Measurements from ENCODE around the gene GJD4.

The GJD4 gene

DNA sequence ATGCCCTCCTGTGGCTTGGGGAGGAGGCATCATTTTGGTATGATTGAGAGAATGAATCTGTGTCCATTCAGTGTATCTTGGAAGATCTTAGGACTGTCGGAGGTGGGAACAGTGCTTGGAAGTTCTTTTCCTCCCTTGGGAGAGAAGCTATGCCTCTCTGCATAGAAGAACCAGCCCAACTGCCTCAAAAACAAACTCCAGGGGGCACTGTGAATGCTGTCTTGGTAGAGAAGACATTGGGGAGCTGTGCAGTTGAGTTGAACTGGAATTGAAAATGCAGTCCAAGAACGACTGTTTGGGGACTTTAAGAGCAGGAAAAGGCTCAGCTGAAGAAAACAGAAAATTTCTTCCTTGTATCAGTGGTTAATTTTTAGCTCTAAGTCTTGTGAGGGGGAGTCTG is 4.9 kb upstream of the GJD4 start:
- ChIA-PET POLR2A (no interaction called here), CTCF (interaction anchor here (0.8 kb wide), 1 partner anchor 27 kb away, joined by 3 read pairs; no protein-coding TSS in a partner anchor)
- no peak for DNase-seq
- Histone ChIP-seq H3K36me3 (ENCODE audit: control insufficient read depth in 4 of 4, insufficient read depth in 4 of 4, low read length in 3 of 4) (no peaks in the 10 kb centered on the region), H3K27ac (ENCODE audit: insufficient read depth in 1 of 2, low read depth in 1 of 2, low read length in 2 of 2, poor library complexity in 1 of 2, severe bottlenecking in 2 of 2) (no peak overlapping the region), H3K4me3 (ENCODE audit: control insufficient read depth in 1 of 7, extremely low read depth in 1 of 7, insufficient read depth in 4 of 7, low read depth in 2 of 7, low read length in 6 of 7) (no peak overlapping the region), H3K4me1 (ENCODE audit: control extremely low read depth in 1 of 4, control insufficient read depth in 4 of 4, insufficient read depth in 4 of 4, low read length in 3 of 4) (no peaks in the 10 kb centered on the region), H3K27me3 (replicated peaks in 2 of 5; ENCODE audit: control insufficient read depth in 4 of 5, insufficient read depth in 5 of 5, low read length in 4 of 5) (peaks cover 3 to 21% (median 10%) of the 10 kb centered on the region in 5 experiments), H3K9me3 (ENCODE audit: control extremely low read depth in 1 of 5, control insufficient read depth in 4 of 5, insufficient read depth in 2 of 5, low read depth in 1 of 5, low read length in 4 of 5) (peaks cover 0 to 10% (median 0%) of the 10 kb centered on the region in 5 experiments)
- WGBS (ENCODE audit: insufficient coverage) = 93% methylated on average over 2 of the region's 2 CpGs

DNA sequence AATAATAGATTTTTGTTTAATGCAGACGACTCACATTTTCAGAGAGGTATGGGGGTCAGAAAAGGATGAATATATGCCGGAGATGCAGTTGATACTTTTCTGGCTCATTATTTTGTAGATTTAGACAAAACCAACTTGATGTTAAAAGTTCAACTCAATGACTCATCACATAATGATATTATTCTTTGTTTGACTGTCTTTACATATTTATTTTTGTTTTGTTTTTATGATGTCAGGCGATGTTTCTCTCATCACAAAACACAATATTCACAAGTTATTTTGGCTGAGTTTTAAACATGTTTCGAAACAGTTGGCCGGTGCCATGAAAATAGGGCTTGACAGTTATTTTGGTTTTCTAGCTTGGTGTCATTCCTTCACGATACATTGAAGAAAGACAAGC is 1.3 kb downstream of the GJD4 start:
- Histone ChIP-seq H3K9me3 (ENCODE audit: control extremely low read depth in 1 of 5, control insufficient read depth in 4 of 5, insufficient read depth in 2 of 5, low read depth in 1 of 5, low read length in 4 of 5) (peaks cover 0 to 11% (median 5%) of the 10 kb centered on the region in 5 experiments), H3K4me1 (ENCODE audit: control extremely low read depth in 1 of 4, control insufficient read depth in 4 of 4, insufficient read depth in 4 of 4, low read length in 3 of 4) (peaks cover 0 to 12% (median 10%) of the 10 kb centered on the region in 4 experiments), H3K27me3 (replicated peaks in 2 of 5; ENCODE audit: control insufficient read depth in 4 of 5, insufficient read depth in 5 of 5, low read length in 4 of 5) (peaks cover 8 to 60% (median 33%) of the 10 kb centered on the region in 5 experiments), H3K27ac (ENCODE audit: insufficient read depth in 1 of 2, low read depth in 1 of 2, low read length in 2 of 2, poor library complexity in 1 of 2, severe bottlenecking in 2 of 2) (no peak overlapping the region), H3K4me3 (ENCODE audit: control insufficient read depth in 1 of 7, extremely low read depth in 1 of 7, insufficient read depth in 4 of 7, low read depth in 2 of 7, low read length in 6 of 7) (no peak overlapping the region), H3K36me3 (ENCODE audit: control insufficient read depth in 4 of 4, insufficient read depth in 4 of 4, low read length in 3 of 4) (no peaks in the 10 kb centered on the region)
- DNase-seq = no peak
- no CpG with 5 or more reads among the region's 6 CpGs for WGBS (ENCODE audit: insufficient coverage)
- CTCF ChIA-PET = no interaction called here
- POLR2A ChIA-PET = no interaction called here

GRCh38 chr10:35607475-35608327 is 2.6 kb downstream of the GJD4 start:
- peaks cover 8 to 69% (median 33%) of the 10 kb centered on the region in 5 experiments for H3K27me3 ChIP-seq (replicated peaks in 2 of 5; ENCODE audit: control insufficient read depth in 4 of 5, insufficient read depth in 5 of 5, low read length in 4 of 5)
- H3K9me3 ChIP-seq (ENCODE audit: control extremely low read depth in 1 of 5, control insufficient read depth in 4 of 5, insufficient read depth in 2 of 5, low read depth in 1 of 5, low read length in 4 of 5) = peaks cover 0 to 10% (median 5%) of the 10 kb centered on the region in 5 experiments
- H3K4me3 ChIP-seq (ENCODE audit: control insufficient read depth in 1 of 7, extremely low read depth in 1 of 7, insufficient read depth in 4 of 7, low read depth in 2 of 7, low read length in 6 of 7) = peak overlapping the region; percentile 20 to 78 (median 63)
- peak in 2 of 3 donors; percentile 18 to 46 for DNase-seq
- ChIA-PET POLR2A (no interaction called here), CTCF (no interaction called here)
- H3K27ac ChIP-seq (ENCODE audit: insufficient read depth in 1 of 2, low read depth in 1 of 2, low read length in 2 of 2, poor library complexity in 1 of 2, severe bottlenecking in 2 of 2) = no peak overlapping the region
- H3K4me1 ChIP-seq (ENCODE audit: control extremely low read depth in 1 of 4, control insufficient read depth in 4 of 4, insufficient read depth in 4 of 4, low read length in 3 of 4) = peaks cover 0 to 12% (median 10%) of the 10 kb centered on the region in 4 experiments
- 6% methylated on average over 55 of the region's 78 CpGs for WGBS (ENCODE audit: insufficient coverage)
- H3K36me3 ChIP-seq (ENCODE audit: control insufficient read depth in 4 of 4, insufficient read depth in 4 of 4, low read length in 3 of 4) = no peaks in the 10 kb centered on the region

DNA sequence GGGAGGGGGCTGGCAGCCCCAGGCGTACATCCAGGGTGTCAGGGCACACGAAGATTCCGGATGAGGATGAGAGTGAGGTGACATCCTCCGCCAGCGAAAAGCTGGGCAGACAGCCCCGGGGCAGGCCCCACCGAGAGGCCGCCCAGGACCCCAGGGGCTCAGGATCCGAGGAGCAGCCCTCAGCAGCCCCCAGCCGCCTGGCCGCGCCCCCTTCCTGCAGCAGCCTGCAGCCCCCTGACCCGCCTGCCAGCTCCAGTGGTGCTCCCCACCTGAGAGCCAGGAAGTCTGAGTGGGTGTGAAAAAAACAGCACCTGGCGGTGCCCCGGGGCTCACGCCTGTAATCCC is 3.2 kb downstream of the GJD4 start:
- 67% methylated on average over 15 of the region's 16 CpGs for WGBS (ENCODE audit: insufficient coverage)
- ChIA-PET POLR2A (no interaction called here), CTCF (interaction anchor here (1.7 kb wide), 1 partner anchor 26 kb away, joined by 4 read pairs; no protein-coding TSS in a partner anchor)
- no peak for DNase-seq
- Histone ChIP-seq H3K4me1 (ENCODE audit: control extremely low read depth in 1 of 4, control insufficient read depth in 4 of 4, insufficient read depth in 4 of 4, low read length in 3 of 4) (peaks cover 0 to 12% (median 10%) of the 10 kb centered on the region in 4 experiments), H3K36me3 (ENCODE audit: control insufficient read depth in 4 of 4, insufficient read depth in 4 of 4, low read length in 3 of 4) (no peaks in the 10 kb centered on the region), H3K27me3 (replicated peaks in 2 of 5; ENCODE audit: control insufficient read depth in 4 of 5, insufficient read depth in 5 of 5, low read length in 4 of 5) (peaks cover 8 to 75% (median 33%) of the 10 kb centered on the region in 5 experiments), H3K4me3 (ENCODE audit: control insufficient read depth in 1 of 7, extremely low read depth in 1 of 7, insufficient read depth in 4 of 7, low read depth in 2 of 7, low read length in 6 of 7) (peak overlapping the region in 4 of 7 experiments; percentile 45 to 78 (median 66)), H3K9me3 (ENCODE audit: control extremely low read depth in 1 of 5, control insufficient read depth in 4 of 5, insufficient read depth in 2 of 5, low read depth in 1 of 5, low read length in 4 of 5) (peaks cover 0 to 10% (median 5%) of the 10 kb centered on the region in 5 experiments), H3K27ac (ENCODE audit: insufficient read depth in 1 of 2, low read depth in 1 of 2, low read length in 2 of 2, poor library complexity in 1 of 2, severe bottlenecking in 2 of 2) (no peak overlapping the region)

DNA sequence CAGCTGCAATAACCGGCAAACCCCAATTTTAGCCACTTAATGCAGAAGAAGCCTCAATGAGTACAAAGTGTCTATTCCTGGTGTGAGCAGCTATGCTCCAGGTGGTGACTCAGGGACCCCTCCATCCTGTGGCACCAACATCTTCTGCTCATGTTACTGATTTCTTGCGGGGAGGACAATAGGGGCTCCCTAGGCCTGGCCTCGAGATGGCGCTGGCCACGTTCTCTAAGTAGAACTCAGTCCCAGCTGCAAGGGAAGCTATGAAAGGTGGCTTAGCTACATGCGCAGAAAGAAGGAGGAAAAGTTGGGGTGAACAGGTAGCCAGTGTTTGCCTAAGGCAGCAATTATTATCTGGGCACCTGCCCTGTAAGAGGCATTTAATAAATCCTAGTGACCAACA is 6.6 kb downstream of the GJD4 start:
- DNase-seq = no peak
- Histone ChIP-seq H3K9me3 (ENCODE audit: control extremely low read depth in 1 of 5, control insufficient read depth in 4 of 5, insufficient read depth in 2 of 5, low read depth in 1 of 5, low read length in 4 of 5) (peaks cover 0 to 10% (median 5%) of the 10 kb centered on the region in 5 experiments), H3K27ac (ENCODE audit: insufficient read depth in 1 of 2, low read depth in 1 of 2, low read length in 2 of 2, poor library complexity in 1 of 2, severe bottlenecking in 2 of 2) (no peak overlapping the region), H3K4me3 (ENCODE audit: control insufficient read depth in 1 of 7, extremely low read depth in 1 of 7, insufficient read depth in 4 of 7, low read depth in 2 of 7, low read length in 6 of 7) (no peak overlapping the region), H3K4me1 (ENCODE audit: control extremely low read depth in 1 of 4, control insufficient read depth in 4 of 4, insufficient read depth in 4 of 4, low read length in 3 of 4) (peaks cover 0 to 12% (median 10%) of the 10 kb centered on the region in 4 experiments), H3K36me3 (ENCODE audit: control insufficient read depth in 4 of 4, insufficient read depth in 4 of 4, low read length in 3 of 4) (no peaks in the 10 kb centered on the region), H3K27me3 (replicated peaks in 2 of 5; ENCODE audit: control insufficient read depth in 4 of 5, insufficient read depth in 5 of 5, low read length in 4 of 5) (peaks cover 1 to 57% (median 18%) of the 10 kb centered on the region in 5 experiments)
- CTCF ChIA-PET = no interaction called here
- POLR2A ChIA-PET = no interaction called here
- WGBS (ENCODE audit: insufficient coverage) = 88% methylated on average over 6 of the region's 6 CpGs

GRCh38 chr10:35612385-35613106 is 7.4 kb downstream of the GJD4 start:
- no peak overlapping the region for H3K4me3 ChIP-seq (ENCODE audit: control insufficient read depth in 1 of 7, extremely low read depth in 1 of 7, insufficient read depth in 4 of 7, low read depth in 2 of 7, low read length in 6 of 7)
- H3K9me3 ChIP-seq (ENCODE audit: control extremely low read depth in 1 of 5, control insufficient read depth in 4 of 5, insufficient read depth in 2 of 5, low read depth in 1 of 5, low read length in 4 of 5) = peaks cover 0 to 10% (median 5%) of the 10 kb centered on the region in 5 experiments
- H3K27ac ChIP-seq (ENCODE audit: insufficient read depth in 1 of 2, low read depth in 1 of 2, low read length in 2 of 2, poor library complexity in 1 of 2, severe bottlenecking in 2 of 2) = no peak overlapping the region
- 82% methylated on average over 6 of the region's 6 CpGs for whole genome bisulfite sequencing (ENCODE audit: insufficient coverage)
- H3K4me1 ChIP-seq (ENCODE audit: control extremely low read depth in 1 of 4, control insufficient read depth in 4 of 4, insufficient read depth in 4 of 4, low read length in 3 of 4) = peaks cover 0 to 9% (median 8%) of the 10 kb centered on the region in 4 experiments
- H3K36me3 ChIP-seq (ENCODE audit: control insufficient read depth in 4 of 4, insufficient read depth in 4 of 4, low read length in 3 of 4) = no peaks in the 10 kb centered on the region
- ChIA-PET POLR2A (no interaction called here), CTCF (interaction anchor here (0.5 kb wide), 1 partner anchor 564 kb away, joined by 3 read pairs; no protein-coding TSS in a partner anchor)
- peaks cover 0 to 49% (median 12%) of the 10 kb centered on the region in 5 experiments for H3K27me3 ChIP-seq (replicated peaks in 2 of 5; ENCODE audit: control insufficient read depth in 4 of 5, insufficient read depth in 5 of 5, low read length in 4 of 5)
- DNase-seq = no peak

DNA sequence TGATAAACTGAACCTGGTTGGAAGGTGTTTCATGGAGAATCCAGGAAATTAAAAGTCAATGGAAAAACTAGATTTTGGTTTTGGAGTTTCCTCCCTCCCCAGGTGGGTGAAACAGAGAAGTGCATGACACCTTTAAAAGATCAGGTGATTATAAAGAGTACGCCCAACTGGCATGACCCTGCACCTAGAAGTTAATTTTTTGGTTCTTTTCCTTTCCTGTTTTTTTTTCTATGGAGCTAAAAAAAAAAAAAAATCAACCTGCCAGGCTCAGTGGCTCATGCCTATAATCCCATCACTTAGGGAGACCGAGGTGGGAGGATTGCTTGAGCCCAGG is 7.9 kb downstream of the GJD4 start:
- no peak for DNase-seq
- no CpG with 5 or more reads among the region's 2 CpGs for WGBS (ENCODE audit: insufficient coverage)
- Histone ChIP-seq H3K27me3 (replicated peaks in 2 of 5; ENCODE audit: control insufficient read depth in 4 of 5, insufficient read depth in 5 of 5, low read length in 4 of 5) (peaks cover 0 to 43% (median 11%) of the 10 kb centered on the region in 5 experiments), H3K9me3 (ENCODE audit: control extremely low read depth in 1 of 5, control insufficient read depth in 4 of 5, insufficient read depth in 2 of 5, low read depth in 1 of 5, low read length in 4 of 5) (peaks cover 0 to 10% (median 5%) of the 10 kb centered on the region in 5 experiments), H3K27ac (ENCODE audit: insufficient read depth in 1 of 2, low read depth in 1 of 2, low read length in 2 of 2, poor library complexity in 1 of 2, severe bottlenecking in 2 of 2) (no peak overlapping the region), H3K36me3 (ENCODE audit: control insufficient read depth in 4 of 4, insufficient read depth in 4 of 4, low read length in 3 of 4) (no peaks in the 10 kb centered on the region), H3K4me3 (ENCODE audit: control insufficient read depth in 1 of 7, extremely low read depth in 1 of 7, insufficient read depth in 4 of 7, low read depth in 2 of 7, low read length in 6 of 7) (no peak overlapping the region), H3K4me1 (ENCODE audit: control extremely low read depth in 1 of 4, control insufficient read depth in 4 of 4, insufficient read depth in 4 of 4, low read length in 3 of 4) (peaks cover 0 to 4% (median 3%) of the 10 kb centered on the region in 4 experiments)
- CTCF ChIA-PET = no interaction called here
- POLR2A ChIA-PET = no interaction called here
